GM19467 (cell line): Measurements from ENCODE around the gene CYP46A1.

Experiments
- ATAC-seq: cut with Tn5 transposase; IDR thresholded peaks from one replicate; pipeline ENCODE4 v1.9.1; 2021; ENCODE audit warnings: mild to moderate bottlenecking, moderate library complexity; ENCODE audit not compliant: unreplicated experiment

CYP46A1 gene

GRCh38 chr14:99686557-99687283, 2.6 kb downstream of the CYP46A1 start:
- ATAC-seq, result no peak

GRCh38 chr14:99687284-99688209, 3.4 kb downstream of the CYP46A1 start:
- ATAC-seq, result no peak

GRCh38 chr14:99688210-99688581, 4.1 kb downstream of the CYP46A1 start:
- no peak for ATAC-seq

- no peak for ATAC-seq
Observed at GRCh38 chr14:99688629-99689028, 4.5 kb downstream of the CYP46A1 start.

- ATAC-seq, result no peak
Observed at GRCh38 chr14:99689266-99690236, 5.5 kb downstream of the CYP46A1 start.

GRCh38 chr14:99690636-99691035, 6.5 kb downstream of the CYP46A1 start:
- ATAC-seq, result no peak

- no peak for ATAC-seq
Observed at GRCh38 chr14:99691111-99691885, 7.2 kb downstream of the CYP46A1 start.

- no peak for ATAC-seq
Observed at GRCh38 chr14:99693918-99694317, 9.8 kb downstream of the CYP46A1 start.

GRCh38 chr14:99696929-99697328, 12.8 kb downstream of the CYP46A1 start:
- ATAC-seq, result no peak

GRCh38 chr14:99698236-99698635, 14.1 kb downstream of the CYP46A1 start:
- no peak for ATAC-seq

- no peak for ATAC-seq
Observed at GRCh38 chr14:99698642-99699041, 14.5 kb downstream of the CYP46A1 start.

- no peak for ATAC-seq
Observed at GRCh38 chr14:99699085-99699760, 15.1 kb downstream of the CYP46A1 start.

- ATAC-seq, result no peak
Observed at GRCh38 chr14:99699861-99700260, 15.8 kb downstream of the CYP46A1 start.

GRCh38 chr14:99700379-99700778, 16.3 kb downstream of the CYP46A1 start:
- ATAC-seq, result no peak

GRCh38 chr14:99701260-99701659, 17.2 kb downstream of the CYP46A1 start:
- no peak for ATAC-seq

- no peak for ATAC-seq
Observed at GRCh38 chr14:99702115-99702514, 18.0 kb downstream of the CYP46A1 start.

GRCh38 chr14:99703381-99703780, 19.3 kb downstream of the CYP46A1 start:
- ATAC-seq, result no peak

GRCh38 chr14:99704037-99704436, 19.9 kb downstream of the CYP46A1 start:
- no peak for ATAC-seq

GRCh38 chr14:99706107-99706900, 22.2 kb downstream of the CYP46A1 start:
- no peak for ATAC-seq
